ENCODE data around the gene MYH6. TPM values are rescaled to one million over a fixed set of nuclear protein-coding genes. Genes with fewer than 3 reads are reported as not detected.
A peak's percentile ranks its signal among the peaks of the same experiment; 100 is the strongest.

The MYH6 gene
- total and polyA plus RNA-seq, 4 donors, result 0.67 to 11.5 TPM; not detected in 2

- intact Hi-C loops (cut with DNase I), result loop anchor here (5.0 kb wide), 2 partner anchors 111 to 116 kb away; no protein-coding TSS in a partner anchor
- 84 to 88% methylated on average over 11 of the region's 11 CpGs for WGBS, 2 donors
- Histone ChIP-seq H3K27ac (ENCODE audit: low read depth in 1 of 2, low read length in 2 of 2) (no peak overlapping the region), H3K4me3 (ENCODE audit: low read length in 2 of 2) (no peak overlapping the region), H3K4me1 (ENCODE audit: control insufficient read depth in 1 of 2, insufficient read depth in 2 of 2, low read length in 2 of 2) (no peaks in the 10 kb centered on the region), H3K9me3 (ENCODE audit: control insufficient read depth, low read length) (no peaks in the 10 kb centered on the region), H3K36me3 (ENCODE audit: control insufficient read depth in 1 of 2, insufficient read depth in 2 of 2, low read length in 1 of 2) (no peaks in the 10 kb centered on the region), H3K27me3 (ENCODE audit: control insufficient read depth in 1 of 2, insufficient read depth in 2 of 2, low read length in 1 of 2) (no peaks in the 10 kb centered on the region)
- DNase-seq (no peak), ATAC-seq (ENCODE audit: low FRiP score) (no peak)
Measured at GRCh38 chr14:23378612-23379220, 29.4 kb downstream of the MYH6 start.

- Histone ChIP-seq H3K27ac (ENCODE audit: low read depth in 1 of 2, low read length in 2 of 2) (no peak overlapping the region), H3K9me3 (ENCODE audit: control insufficient read depth, low read length) (no peaks in the 10 kb centered on the region), H3K4me3 (ENCODE audit: low read length in 2 of 2) (no peak overlapping the region), H3K27me3 (ENCODE audit: control insufficient read depth in 1 of 2, insufficient read depth in 2 of 2, low read length in 1 of 2) (no peaks in the 10 kb centered on the region), H3K36me3 (ENCODE audit: control insufficient read depth in 1 of 2, insufficient read depth in 2 of 2, low read length in 1 of 2) (no peaks in the 10 kb centered on the region), H3K4me1 (ENCODE audit: control insufficient read depth in 1 of 2, insufficient read depth in 2 of 2, low read length in 2 of 2) (no peaks in the 10 kb centered on the region)
- ATAC-seq (ENCODE audit: low FRiP score), result no peak
- 85 to 86% methylated on average over 14 of the region's 14 CpGs for WGBS, 2 donors
- intact Hi-C loops (cut with DNase I), result loop anchor here (5.0 kb wide), 2 partner anchors 111 to 116 kb away; no protein-coding TSS in a partner anchor
- DNase-seq, result no peak
Measured at GRCh38 chr14:23377573-23378563, 30.2 kb downstream of the MYH6 start.

GRCh38 chr14:23377198-23377550 lies 30.9 kb downstream of the MYH6 start:
- Histone ChIP-seq H3K9me3 (ENCODE audit: control insufficient read depth, low read length) (no peaks in the 10 kb centered on the region), H3K36me3 (ENCODE audit: control insufficient read depth in 1 of 2, insufficient read depth in 2 of 2, low read length in 1 of 2) (no peaks in the 10 kb centered on the region), H3K4me3 (ENCODE audit: low read length in 2 of 2) (no peak overlapping the region), H3K27me3 (ENCODE audit: control insufficient read depth in 1 of 2, insufficient read depth in 2 of 2, low read length in 1 of 2) (no peaks in the 10 kb centered on the region), H3K27ac (ENCODE audit: low read depth in 1 of 2, low read length in 2 of 2) (no peak overlapping the region), H3K4me1 (ENCODE audit: control insufficient read depth in 1 of 2, insufficient read depth in 2 of 2, low read length in 2 of 2) (no peaks in the 10 kb centered on the region)
- 35 to 37% methylated on average over 11 of the region's 11 CpGs for WGBS, 2 donors
- intact Hi-C loops (cut with DNase I), result loop anchor here (5.0 kb wide), 2 partner anchors 110 to 115 kb away; no protein-coding TSS in a partner anchor
- ATAC-seq (ENCODE audit: low FRiP score) (no peak), DNase-seq (no peak)

- H3K9me3 ChIP-seq (ENCODE audit: control insufficient read depth, low read length), result no peaks in the 10 kb centered on the region
- no peaks in the 10 kb centered on the region for H3K27me3 ChIP-seq (ENCODE audit: control insufficient read depth in 1 of 2, insufficient read depth in 2 of 2, low read length in 1 of 2)
- no peaks in the 10 kb centered on the region for H3K36me3 ChIP-seq (ENCODE audit: control insufficient read depth in 1 of 2, insufficient read depth in 2 of 2, low read length in 1 of 2)
- intact Hi-C loops (cut with DNase I), result loop anchor here (5.0 kb wide), 2 partner anchors 109 to 114 kb away; no protein-coding TSS in a partner anchor
- ATAC-seq (ENCODE audit: low FRiP score), result peak; percentile 57
- peak in 1 of 2 donors; percentile 74 for DNase-seq
- H3K4me3 ChIP-seq (ENCODE audit: low read length in 2 of 2), result no peak within 1 kb of the TSS
- 31% methylated on average over 13 of the region's 13 CpGs for WGBS, 2 donors
- H3K27ac ChIP-seq (ENCODE audit: low read depth in 1 of 2, low read length in 2 of 2), result no peak within 1 kb of the TSS
- H3K4me1 ChIP-seq (ENCODE audit: control insufficient read depth in 1 of 2, insufficient read depth in 2 of 2, low read length in 2 of 2), result no peaks in the 10 kb centered on the region
Measured at GRCh38 chr14:23376482-23377197, 31.4 kb downstream of the MYH6 start, which contains the start of gene CMTM5. Gene CMTM5, plus strand, starts transcription at chr14:23377046. Its CDS starts 206 bp downstream, at chr14:23377252.

GRCh38 chr14:23375527-23376251 lies 32.4 kb downstream of the MYH6 start:
- ATAC-seq (ENCODE audit: low FRiP score) (no peak), DNase-seq (peak in 1 of 2 donors; percentile 74)
- Histone ChIP-seq H3K36me3 (ENCODE audit: control insufficient read depth in 1 of 2, insufficient read depth in 2 of 2, low read length in 1 of 2) (no peaks in the 10 kb centered on the region), H3K27me3 (ENCODE audit: control insufficient read depth in 1 of 2, insufficient read depth in 2 of 2, low read length in 1 of 2) (no peaks in the 10 kb centered on the region), H3K4me1 (ENCODE audit: control insufficient read depth in 1 of 2, insufficient read depth in 2 of 2, low read length in 2 of 2) (no peaks in the 10 kb centered on the region), H3K4me3 (ENCODE audit: low read length in 2 of 2) (no peak overlapping the region), H3K9me3 (ENCODE audit: control insufficient read depth, low read length) (no peaks in the 10 kb centered on the region), H3K27ac (ENCODE audit: low read depth in 1 of 2, low read length in 2 of 2) (no peak overlapping the region)
- intact Hi-C loops (cut with DNase I), result loop anchor here (5.0 kb wide), 2 partner anchors 108 to 113 kb away; no protein-coding TSS in a partner anchor
- WGBS, 2 donors, result 95 to 96% methylated on average over 21 of the region's 21 CpGs

GRCh38 chr14:23373041-23373440 lies 35.0 kb downstream of the MYH6 start:
- no peak for DNase-seq
- intact Hi-C loops (cut with DNase I), result no loop called here
- H3K27ac ChIP-seq (ENCODE audit: low read depth in 1 of 2, low read length in 2 of 2), result no peak overlapping the region

GRCh38 chr14:23372509-23372908 lies 35.6 kb downstream of the MYH6 start, which contains the start of gene IL25:
Gene IL25, plus strand, starts transcription at chr14:23372809.
- Histone ChIP-seq H3K36me3 (ENCODE audit: control insufficient read depth in 1 of 2, insufficient read depth in 2 of 2, low read length in 1 of 2) (no peaks in the 10 kb centered on the region), H3K4me1 (ENCODE audit: control insufficient read depth in 1 of 2, insufficient read depth in 2 of 2, low read length in 2 of 2) (no peaks in the 10 kb centered on the region), H3K9me3 (ENCODE audit: control insufficient read depth, low read length) (no peaks in the 10 kb centered on the region), H3K4me3 (ENCODE audit: low read length in 2 of 2) (no peak within 1 kb of the TSS), H3K27ac (ENCODE audit: low read depth in 1 of 2, low read length in 2 of 2) (no peak within 1 kb of the TSS), H3K27me3 (ENCODE audit: control insufficient read depth in 1 of 2, insufficient read depth in 2 of 2, low read length in 1 of 2) (no peaks in the 10 kb centered on the region)
- DNase-seq (no peak), ATAC-seq (ENCODE audit: low FRiP score) (no peak)
- 85 to 89% methylated on average over 2 of the region's 2 CpGs for whole genome bisulfite sequencing, 2 donors
- intact Hi-C loops (cut with DNase I), result no loop called here

More at GRCh38 chr14:23373041-23373440, 35.0 kb downstream of the MYH6 start:
- WGBS, 2 donors, result 84 to 93% methylated on average over 3 of the region's 3 CpGs
- Histone ChIP-seq H3K27me3 (ENCODE audit: control insufficient read depth in 1 of 2, insufficient read depth in 2 of 2, low read length in 1 of 2) (no peaks in the 10 kb centered on the region), H3K36me3 (ENCODE audit: control insufficient read depth in 1 of 2, insufficient read depth in 2 of 2, low read length in 1 of 2) (no peaks in the 10 kb centered on the region), H3K4me1 (ENCODE audit: control insufficient read depth in 1 of 2, insufficient read depth in 2 of 2, low read length in 2 of 2) (no peaks in the 10 kb centered on the region), H3K4me3 (ENCODE audit: low read length in 2 of 2) (no peak overlapping the region), H3K9me3 (ENCODE audit: control insufficient read depth, low read length) (no peaks in the 10 kb centered on the region)
- no peak for ATAC-seq (ENCODE audit: low FRiP score)

GRCh38 chr14:23371865-23372264 lies 36.2 kb downstream of the MYH6 start:
- intact Hi-C loops (cut with DNase I), result no loop called here
- Histone ChIP-seq H3K4me1 (ENCODE audit: control insufficient read depth in 1 of 2, insufficient read depth in 2 of 2, low read length in 2 of 2) (no peaks in the 10 kb centered on the region), H3K27ac (ENCODE audit: low read depth in 1 of 2, low read length in 2 of 2) (no peak overlapping the region), H3K27me3 (ENCODE audit: control insufficient read depth in 1 of 2, insufficient read depth in 2 of 2, low read length in 1 of 2) (no peaks in the 10 kb centered on the region), H3K36me3 (ENCODE audit: control insufficient read depth in 1 of 2, insufficient read depth in 2 of 2, low read length in 1 of 2) (no peaks in the 10 kb centered on the region), H3K9me3 (ENCODE audit: control insufficient read depth, low read length) (no peaks in the 10 kb centered on the region), H3K4me3 (ENCODE audit: low read length in 2 of 2) (no peak overlapping the region)
- WGBS, 2 donors, result 85 to 92% methylated on average over 1 of the region's 1 CpG
- ATAC-seq (ENCODE audit: low FRiP score) (no peak), DNase-seq (no peak)

Data from aorta (tissue), 5 donors.